Gastrocnemius medialis (tissue), 4 donors: ENCODE results near the gene PTPRE.

Experiments
- POLR2A ChIP-seq, 2 donors: fragments of 450-650 bp; IDR thresholded peaks; one replicate each; pipeline ENCODE4 v1.6.1; 2017; ENCODE audit warnings: antibody characterized with exemption in 2 of 2, mild to moderate bottlenecking in 2 of 2, moderate library complexity in 2 of 2
- TF ChIP-seq, protein P1 (sequence below), 5 experiments: fragments of 450-650 bp in 3 of 5; fragments of 200-600 bp in 2 of 5; sonication (generic) in 2 of 5; IDR thresholded peaks in 4 of 5; conservative IDR thresholded peaks in 1 of 5; 1 replicate in 4 of 5; 2 replicates in 1 of 5; pipeline ENCODE4 v1.5.1; 2016 to 2019; ENCODE audit warnings: antibody characterized with exemption in 5 of 5, mild to moderate bottlenecking in 3 of 5, moderate library complexity in 3 of 5

DNA sequence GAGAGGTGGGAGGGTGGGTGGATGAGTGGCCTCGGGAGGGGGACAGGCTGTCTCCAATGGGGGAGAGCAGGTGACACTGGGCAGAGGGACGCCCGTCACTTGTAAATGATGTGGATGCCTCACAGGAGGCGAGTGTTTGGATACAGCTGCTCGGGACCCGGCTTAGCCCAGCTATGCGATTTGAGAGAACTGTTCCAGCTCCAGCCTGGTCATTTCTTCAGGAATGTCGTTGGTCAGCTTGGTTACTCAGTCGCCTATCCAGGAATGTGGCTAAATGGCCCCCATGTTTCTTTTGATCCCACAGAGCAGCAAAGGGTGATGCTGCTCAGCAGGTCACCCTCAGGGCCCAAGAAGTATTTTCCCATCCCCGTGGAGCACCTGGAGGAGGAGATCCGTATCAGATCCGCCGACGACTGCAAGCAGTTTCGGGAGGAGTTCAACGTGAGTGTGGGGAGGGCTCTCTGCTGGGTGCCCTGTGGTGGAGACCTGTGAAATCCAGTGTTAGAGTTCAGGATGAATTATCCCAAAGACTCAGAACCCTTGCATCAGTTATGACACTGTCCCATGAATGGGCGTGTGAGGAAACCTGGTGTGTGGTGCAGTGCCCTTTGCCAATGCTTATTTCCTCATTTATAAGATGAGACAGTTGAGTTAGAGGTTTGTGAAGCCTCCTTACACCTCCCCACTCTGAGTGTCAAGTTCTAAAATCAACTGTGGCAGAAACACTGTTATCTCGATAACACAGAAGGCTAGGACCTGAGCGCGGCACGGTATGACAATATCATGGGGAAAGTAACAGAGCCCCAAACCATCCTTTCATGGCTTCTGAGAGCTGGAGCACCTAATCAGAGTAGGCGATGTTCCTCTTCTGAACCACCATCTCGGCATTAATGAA is 142.6 kb downstream of the PTPRE start:
- TF ChIP-seq, protein P1, sequence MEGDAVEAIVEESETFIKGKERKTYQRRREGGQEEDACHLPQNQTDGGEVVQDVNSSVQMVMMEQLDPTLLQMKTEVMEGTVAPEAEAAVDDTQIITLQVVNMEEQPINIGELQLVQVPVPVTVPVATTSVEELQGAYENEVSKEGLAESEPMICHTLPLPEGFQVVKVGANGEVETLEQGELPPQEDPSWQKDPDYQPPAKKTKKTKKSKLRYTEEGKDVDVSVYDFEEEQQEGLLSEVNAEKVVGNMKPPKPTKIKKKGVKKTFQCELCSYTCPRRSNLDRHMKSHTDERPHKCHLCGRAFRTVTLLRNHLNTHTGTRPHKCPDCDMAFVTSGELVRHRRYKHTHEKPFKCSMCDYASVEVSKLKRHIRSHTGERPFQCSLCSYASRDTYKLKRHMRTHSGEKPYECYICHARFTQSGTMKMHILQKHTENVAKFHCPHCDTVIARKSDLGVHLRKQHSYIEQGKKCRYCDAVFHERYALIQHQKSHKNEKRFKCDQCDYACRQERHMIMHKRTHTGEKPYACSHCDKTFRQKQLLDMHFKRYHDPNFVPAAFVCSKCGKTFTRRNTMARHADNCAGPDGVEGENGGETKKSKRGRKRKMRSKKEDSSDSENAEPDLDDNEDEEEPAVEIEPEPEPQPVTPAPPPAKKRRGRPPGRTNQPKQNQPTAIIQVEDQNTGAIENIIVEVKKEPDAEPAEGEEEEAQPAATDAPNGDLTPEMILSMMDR (IDR thresholded peaks at IDR 0.05 in 4 of 5, conservative IDR thresholded peaks at IDR 0.05 in 1 of 5), result no peak
- TF ChIP-seq POLR2A (IDR thresholded peaks at IDR 0.05), result no peak
